ENCODE results near the gene IQUB. TPM values are rescaled to one million over a fixed set of nuclear protein-coding genes. Genes with fewer than 3 reads are reported as not detected.
"Not testable (repeated sequence)": the region's sequence is repeated elsewhere in the genome, so short reads cannot be mapped to it uniquely, and the experiment has no call there.

The IQUB gene
- total RNA-seq, 2 donors from 2014 or later = 1.3 to 1.6 TPM

DNA sequence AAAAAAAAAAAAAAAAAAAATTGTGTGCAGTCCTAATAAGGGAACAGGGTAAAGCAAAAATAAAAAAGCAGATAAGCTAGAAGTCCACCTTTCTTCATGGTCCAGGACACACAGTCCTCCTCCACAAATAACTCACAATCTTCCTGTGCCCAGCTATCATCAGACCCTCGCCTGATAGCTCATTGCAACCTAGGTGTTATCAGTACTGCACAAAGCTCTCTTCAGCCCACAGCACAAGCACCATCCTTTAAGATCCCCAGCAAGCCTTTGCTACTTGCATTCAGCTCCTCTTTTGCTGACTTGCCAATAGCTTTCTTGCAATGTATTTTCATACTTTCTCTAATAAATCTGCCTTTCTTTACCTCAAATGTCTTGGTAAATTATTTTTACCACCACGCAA is 18.2 kb upstream of the IQUB start:
- H3K27me3 ChIP-seq = no peaks in the 10 kb centered on the region
- intact Hi-C loops (cut with DNase I) = no loop called here
- TF ChIP-seq POLR2A (IDR thresholded peaks at IDR 0.05) = no peak
- no peak for TF ChIP-seq CTCF (IDR thresholded peaks at IDR 0.05)
- no peak overlapping the region for H3K4me3 ChIP-seq
- ATAC-seq (no peak), DNase-seq (no peak)
- no peak overlapping the region for H3K27ac ChIP-seq
- H3K9me3 ChIP-seq = no peaks in the 10 kb centered on the region
- no peaks in the 10 kb centered on the region for H3K36me3 ChIP-seq (replicated peaks in 1 of 2; ENCODE audit: insufficient read depth in 1 of 2, low read depth in 2 of 2)
- peaks cover 19% of the 10 kb centered on the region for H3K4me1 ChIP-seq
- WGBS, 2 donors = 89 to 96% methylated on average over 2 of the region's 2 CpGs

DNA sequence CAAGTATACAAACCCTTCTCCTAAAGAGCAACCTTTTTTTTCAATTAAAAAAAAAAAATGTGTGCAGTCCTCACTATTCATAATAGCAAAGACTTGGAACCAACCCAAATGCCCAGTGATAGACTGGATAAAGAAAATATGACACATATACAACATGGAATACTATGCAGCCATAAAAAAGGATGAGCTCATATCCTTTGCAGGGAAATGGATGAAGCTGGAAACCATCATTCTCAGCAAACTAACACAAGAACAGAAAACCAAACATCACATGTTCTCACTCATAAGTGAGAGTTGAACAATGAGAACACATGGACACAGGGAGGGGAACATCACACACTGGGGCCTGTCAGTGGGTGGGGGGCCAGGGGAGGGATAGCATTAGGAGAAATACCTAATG is 17.7 kb upstream of the IQUB start:
- H3K27me3 ChIP-seq; ATAC-seq; H3K36me3 ChIP-seq (replicated peaks in 1 of 2; ENCODE audit: insufficient read depth in 1 of 2, low read depth in 2 of 2); H3K9me3 ChIP-seq; intact Hi-C loops (cut with DNase I); H3K27ac ChIP-seq; DNase-seq; H3K4me3 ChIP-seq: not testable (repeated sequence)
- H3K4me1 ChIP-seq = peaks cover 19% of the 10 kb centered on the region

GRCh38 chr7:123548406-123548805 is 14.0 kb upstream of the IQUB start:
- WGBS, 2 donors = 96% methylated on average over 1 of the region's 1 CpG
- intact Hi-C loops (cut with DNase I) = no loop called here
- DNase-seq = no peak
- peaks cover 0 to 3% of the 10 kb centered on the region in 2 donors for H3K36me3 ChIP-seq (replicated peaks in 1 of 2; ENCODE audit: insufficient read depth in 1 of 2, low read depth in 2 of 2)
- no peaks in the 10 kb centered on the region for H3K9me3 ChIP-seq
- H3K27me3 ChIP-seq = no peaks in the 10 kb centered on the region
- TF ChIP-seq CTCF (IDR thresholded peaks at IDR 0.05) (no peak), POLR2A (IDR thresholded peaks at IDR 0.05) (no peak)
- H3K4me1 ChIP-seq = no peaks in the 10 kb centered on the region
- no peak overlapping the region for H3K4me3 ChIP-seq
- no peak for ATAC-seq
- no peak overlapping the region for H3K27ac ChIP-seq

GRCh38 chr7:123539871-123540270 is 5.5 kb upstream of the IQUB start:
- DNase-seq (no peak), ATAC-seq (no peak)
- Histone ChIP-seq H3K27me3 (no peaks in the 10 kb centered on the region), H3K4me1 (no peaks in the 10 kb centered on the region), H3K27ac (no peak overlapping the region), H3K36me3 (replicated peaks in 1 of 2; ENCODE audit: insufficient read depth in 1 of 2, low read depth in 2 of 2) (peaks cover 0 to 2% of the 10 kb centered on the region in 2 donors), H3K4me3 (no peak overlapping the region), H3K9me3 (no peaks in the 10 kb centered on the region)
- 9 to 13% methylated on average over 1 of the region's 1 CpG for WGBS, 2 donors
- TF ChIP-seq CTCF (IDR thresholded peaks at IDR 0.05) (no peak), POLR2A (IDR thresholded peaks at IDR 0.05) (no peak)
- intact Hi-C loops (cut with DNase I) = no loop called here

- DNase-seq (no peak), ATAC-seq (no peak)
- TF ChIP-seq CTCF (IDR thresholded peaks at IDR 0.05) = no peak
- TF ChIP-seq POLR2A (IDR thresholded peaks at IDR 0.05) = no peak
- WGBS, 2 donors = 89 to 98% methylated on average over 1 of the region's 1 CpG
- Histone ChIP-seq H3K4me3 (no peak overlapping the region), H3K4me1 (peaks cover 4% of the 10 kb centered on the region), H3K9me3 (no peaks in the 10 kb centered on the region), H3K27ac (no peak overlapping the region), H3K27me3 (no peaks in the 10 kb centered on the region), H3K36me3 (replicated peaks in 1 of 2; ENCODE audit: insufficient read depth in 1 of 2, low read depth in 2 of 2) (peaks cover 0 to 2% of the 10 kb centered on the region in 2 donors)
- intact Hi-C loops (cut with DNase I) = no loop called here
Measured at GRCh38 chr7:123538897-123539296, 4.5 kb upstream of the IQUB start.

Data from body of pancreas (tissue), 4 donors.